Iris pigment epithelial cell (primary cell): ENCODE results near the gene ADGRL3.
"Not testable (repeated sequence)": the region's sequence is repeated elsewhere in the genome, so short reads cannot be mapped to it uniquely, and the experiment has no call there.

Experiments
- DNase-seq: peaks from one replicate; pipeline ENCODE4 v3.0.0-alpha.2; 2011; ENCODE audit warnings: low read depth

ADGRL3 gene

DNA sequence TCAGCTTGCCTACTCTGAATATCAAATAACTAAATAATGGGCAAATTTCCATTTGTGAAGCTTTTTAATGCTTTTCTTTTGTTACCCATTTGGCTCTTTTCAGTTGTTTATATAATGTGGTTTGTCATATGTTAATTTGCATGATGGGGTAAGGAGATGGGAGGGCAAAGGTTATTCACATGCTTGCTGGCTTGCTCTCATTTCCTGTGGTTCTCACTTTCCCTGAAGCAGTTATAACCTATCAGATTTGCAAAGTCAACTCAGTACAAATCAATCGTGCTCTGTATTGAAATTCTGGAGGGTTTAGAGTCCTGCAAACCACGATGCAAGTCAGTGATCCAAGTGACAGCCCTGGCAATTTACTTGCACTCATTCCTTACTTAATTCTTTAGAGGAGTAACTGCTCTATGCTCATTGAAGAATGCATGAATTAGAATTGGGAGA, 711.2 kb downstream of the ADGRL3 start:
- no peak for DNase-seq

GRCh38 chr4:61913619-61914018, 713.5 kb downstream of the ADGRL3 start:
- no peak for DNase-seq

- no peak for DNase-seq
Measured at GRCh38 chr4:61915501-61915900, 715.4 kb downstream of the ADGRL3 start.

DNA sequence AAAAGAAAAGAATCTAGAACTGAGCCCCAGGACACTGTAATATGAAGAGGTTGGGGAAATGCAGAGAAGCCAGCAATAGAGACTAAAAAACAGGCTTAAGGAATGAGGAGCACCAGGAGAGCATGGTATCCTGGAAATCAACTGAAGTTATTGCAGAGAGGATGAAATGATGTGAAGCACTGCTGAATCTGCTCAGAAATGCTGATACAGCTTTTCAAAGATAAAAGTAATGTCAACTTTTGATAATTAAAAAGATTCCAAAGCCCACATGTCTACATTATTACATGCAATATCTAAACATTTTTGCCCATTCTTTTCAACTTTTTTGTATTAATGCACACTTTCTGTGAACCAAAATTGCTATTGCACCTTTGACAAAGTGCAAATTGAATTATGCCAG, 718.4 kb downstream of the ADGRL3 start:
- DNase-seq = no peak

GRCh38 chr4:61918987-61919386, 718.9 kb downstream of the ADGRL3 start:
- no peak for DNase-seq

GRCh38 chr4:61919561-61919960, 719.4 kb downstream of the ADGRL3 start:
- DNase-seq = no peak

- no peak for DNase-seq
Measured at GRCh38 chr4:61921920-61922319, 721.8 kb downstream of the ADGRL3 start.

DNA sequence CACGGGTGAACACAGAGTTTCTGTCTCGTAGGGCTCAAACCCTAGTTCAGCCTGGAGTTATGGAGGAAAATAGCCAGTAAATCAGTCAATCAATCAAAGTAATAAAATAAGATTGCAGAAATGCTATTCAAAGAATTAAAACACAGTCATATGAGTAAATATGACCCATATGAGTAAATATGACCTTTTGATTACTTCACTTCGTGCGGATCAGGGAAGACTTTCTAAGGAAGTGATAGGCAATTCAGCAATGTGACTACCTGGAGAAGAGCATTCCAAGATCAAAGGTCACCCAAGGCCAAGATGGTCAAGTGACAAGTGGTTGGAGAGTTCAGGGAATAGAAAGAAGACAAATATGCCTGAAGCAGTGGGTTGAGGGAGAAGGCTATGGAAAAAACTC, 722.6 kb downstream of the ADGRL3 start:
- DNase-seq = no peak

GRCh38 chr4:61923179-61923578, 723.1 kb downstream of the ADGRL3 start:
- no peak for DNase-seq

- DNase-seq = no peak
Measured at GRCh38 chr4:61924131-61924530, 724.0 kb downstream of the ADGRL3 start.

DNA sequence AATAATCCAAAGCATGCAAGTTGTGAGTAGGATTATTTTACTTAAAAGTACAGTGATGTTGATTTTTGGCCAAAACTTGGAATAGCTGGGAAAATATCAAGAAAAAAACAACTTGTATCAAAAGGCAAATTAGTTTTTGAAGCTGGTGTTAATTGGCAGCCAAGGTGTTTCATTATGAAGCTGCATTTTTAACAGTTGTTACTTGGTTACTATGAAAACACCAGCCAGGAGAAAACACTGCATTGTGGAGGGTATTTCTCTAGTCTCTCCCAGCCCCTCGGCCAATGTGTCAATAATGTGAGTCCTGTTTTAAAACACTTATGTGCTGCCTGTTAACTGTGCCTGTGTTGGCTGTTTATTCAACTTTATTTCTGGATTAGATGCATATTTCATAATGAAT, 733.4 kb downstream of the ADGRL3 start:
- DNase-seq = no peak

- no peak for DNase-seq
Measured at GRCh38 chr4:61934198-61934597, 734.1 kb downstream of the ADGRL3 start.

DNA sequence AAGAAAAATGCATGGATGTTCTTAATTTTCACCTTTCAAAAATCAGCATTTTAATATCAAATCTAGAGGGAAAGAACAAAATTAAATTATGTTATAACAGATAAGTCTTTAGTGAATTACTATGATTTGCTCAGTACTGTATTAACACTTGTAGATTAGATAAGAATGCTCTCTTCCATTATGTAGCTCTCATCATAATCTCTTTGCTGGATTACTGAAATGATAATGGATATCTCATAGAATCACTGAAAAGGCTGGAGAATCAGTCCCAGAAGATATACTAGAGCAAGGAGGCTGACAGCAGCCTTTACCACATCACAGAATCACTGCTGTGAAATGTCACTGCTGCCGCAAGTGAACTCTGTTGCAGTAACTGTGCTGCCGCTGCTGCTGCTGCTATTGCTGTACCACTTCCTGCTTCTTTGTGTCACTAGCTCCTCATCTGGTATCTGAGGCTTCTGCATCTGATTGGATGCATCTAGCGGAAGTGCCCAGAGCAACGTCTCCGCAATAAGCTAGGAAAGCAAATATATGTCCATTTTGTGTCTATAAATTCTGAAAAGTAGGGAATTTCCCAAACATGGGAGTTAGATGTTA, 738.2 kb downstream of the ADGRL3 start:
- DNase-seq = no peak

DNA sequence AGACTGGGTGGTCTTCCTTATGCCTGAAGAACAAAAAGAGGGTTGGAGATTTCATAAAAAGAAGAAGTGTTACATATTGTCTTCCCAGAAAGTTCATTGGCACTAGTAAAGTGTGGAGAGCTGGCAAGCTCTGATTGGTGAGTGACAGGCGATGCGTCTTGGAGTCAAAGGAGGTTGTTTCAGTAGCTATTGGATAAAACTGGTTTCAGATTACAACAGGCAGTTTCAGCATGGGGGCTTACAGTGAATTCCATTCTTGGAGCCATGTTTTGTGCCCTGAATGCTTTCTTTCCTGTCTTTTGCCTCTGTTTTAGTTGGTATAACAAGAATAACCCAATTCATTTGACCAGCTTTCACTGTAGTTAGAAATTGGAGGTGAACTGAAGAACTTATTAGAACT, 750.5 kb downstream of the ADGRL3 start:
- DNase-seq = no peak

DNA sequence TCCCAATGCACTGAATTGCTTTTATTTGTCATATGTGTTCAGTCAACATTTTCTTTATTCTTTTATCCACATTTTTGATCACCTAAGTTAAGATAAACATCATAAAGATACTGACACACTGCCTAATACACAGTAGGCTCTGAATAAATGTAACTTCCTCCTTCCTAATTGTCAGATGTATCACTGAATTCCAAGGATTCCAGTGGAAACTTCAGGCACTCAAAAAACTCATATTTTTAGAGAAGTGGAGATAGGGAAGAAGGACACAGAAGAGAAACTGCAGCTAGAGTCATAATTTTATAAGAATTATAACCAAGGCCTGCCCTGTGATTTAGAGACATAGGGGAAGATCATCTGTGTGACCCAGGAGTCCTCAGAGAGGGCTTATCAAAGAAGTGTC, 753.3 kb downstream of the ADGRL3 start:
- no peak for DNase-seq

DNA sequence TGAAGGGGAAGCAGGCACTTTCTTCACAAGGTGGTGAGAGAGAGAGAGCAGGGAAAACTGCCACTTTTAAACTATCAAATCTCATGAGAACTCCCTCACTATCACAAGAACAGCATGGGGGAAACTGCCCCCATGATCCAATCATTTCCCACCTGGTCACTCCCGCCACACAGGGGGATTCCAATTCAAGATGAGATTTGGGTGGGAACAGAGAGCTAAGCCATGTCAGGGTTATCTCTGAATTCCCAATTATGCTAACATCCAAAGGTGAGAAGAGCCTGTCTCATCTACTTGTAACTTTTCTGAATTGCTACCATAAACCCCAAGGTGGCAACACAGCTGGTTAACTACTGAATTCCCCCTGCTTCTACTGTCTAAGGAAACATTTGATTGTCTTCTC, 758.5 kb downstream of the ADGRL3 start:
- DNase-seq = no peak

DNA sequence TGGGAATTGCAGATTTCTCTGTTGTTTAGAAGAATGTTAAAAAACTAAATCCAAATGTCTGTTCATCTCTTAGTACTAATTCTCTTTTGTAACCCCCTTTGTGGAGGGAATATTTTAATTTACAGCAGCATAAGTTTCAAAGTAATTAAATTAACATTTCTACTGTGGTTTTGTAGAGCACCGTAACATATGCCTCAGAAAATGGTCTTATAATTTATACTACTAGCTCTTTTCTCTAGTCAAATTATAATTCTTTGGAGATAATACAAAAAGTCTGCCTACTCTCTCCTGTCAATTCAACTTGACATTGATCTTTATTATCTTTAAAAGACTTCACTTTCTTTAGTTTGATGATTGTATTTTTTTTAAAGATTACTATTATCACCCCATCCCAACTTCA, 759.0 kb downstream of the ADGRL3 start:
- DNase-seq = no peak

DNA sequence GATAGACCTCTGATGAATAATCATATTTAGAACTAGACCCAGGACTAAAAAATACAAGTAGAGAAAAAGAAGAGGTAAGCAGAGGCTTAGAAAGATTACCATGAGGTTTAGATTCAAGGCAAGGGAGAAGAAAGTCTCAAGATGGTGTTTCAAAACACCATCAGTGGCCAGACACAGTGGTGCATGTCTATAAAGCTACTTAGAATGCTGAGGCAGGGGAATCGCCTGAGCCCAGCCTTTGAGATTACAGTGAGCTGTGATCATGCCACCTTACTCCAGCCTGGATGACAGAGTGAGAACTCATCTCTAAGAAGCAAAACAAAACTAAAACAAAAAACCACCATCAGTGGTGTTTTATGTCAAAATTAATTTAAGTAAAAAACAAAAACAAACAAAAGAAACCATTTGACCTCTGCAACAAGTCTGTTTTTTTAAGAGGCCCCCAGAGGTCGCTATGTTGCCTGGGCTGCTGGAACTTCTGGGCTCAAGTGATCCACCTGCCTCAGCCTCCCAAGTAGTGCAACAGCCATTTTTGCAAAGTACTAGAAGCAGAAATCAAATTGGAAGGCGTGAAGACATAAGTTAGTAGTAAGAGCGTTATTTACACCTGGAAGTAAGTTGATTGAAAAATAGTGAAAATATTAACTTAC, 784.3 kb downstream of the ADGRL3 start:
- DNase-seq = no peak

DNA sequence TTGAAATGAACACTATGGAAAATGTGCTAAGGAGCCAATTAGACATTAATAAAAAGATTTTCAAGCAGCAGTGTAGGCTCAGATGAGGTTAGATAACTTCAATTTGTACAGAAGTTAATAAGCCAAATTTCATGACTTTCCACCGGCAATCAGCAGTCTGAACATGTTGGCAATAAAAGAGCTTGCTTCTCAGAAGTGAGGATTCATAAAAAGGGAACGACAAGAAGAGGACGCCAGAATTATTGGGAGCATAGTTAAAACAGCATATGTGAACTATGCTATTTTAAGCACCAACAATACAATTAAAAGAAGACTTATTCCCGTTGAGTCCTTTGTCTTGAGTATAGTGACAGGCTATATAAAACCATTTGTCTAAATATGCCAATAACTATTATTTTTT, 785.3 kb downstream of the ADGRL3 start:
- no peak for DNase-seq

GRCh38 chr4:61986929-61987328, 786.8 kb downstream of the ADGRL3 start:
- DNase-seq = not testable (repeated sequence)

GRCh38 chr4:61992351-61992750, 792.2 kb downstream of the ADGRL3 start:
- DNase-seq = no peak

GRCh38 chr4:61994036-61994435, 793.9 kb downstream of the ADGRL3 start:
- peak; percentile 4 for DNase-seq

DNA sequence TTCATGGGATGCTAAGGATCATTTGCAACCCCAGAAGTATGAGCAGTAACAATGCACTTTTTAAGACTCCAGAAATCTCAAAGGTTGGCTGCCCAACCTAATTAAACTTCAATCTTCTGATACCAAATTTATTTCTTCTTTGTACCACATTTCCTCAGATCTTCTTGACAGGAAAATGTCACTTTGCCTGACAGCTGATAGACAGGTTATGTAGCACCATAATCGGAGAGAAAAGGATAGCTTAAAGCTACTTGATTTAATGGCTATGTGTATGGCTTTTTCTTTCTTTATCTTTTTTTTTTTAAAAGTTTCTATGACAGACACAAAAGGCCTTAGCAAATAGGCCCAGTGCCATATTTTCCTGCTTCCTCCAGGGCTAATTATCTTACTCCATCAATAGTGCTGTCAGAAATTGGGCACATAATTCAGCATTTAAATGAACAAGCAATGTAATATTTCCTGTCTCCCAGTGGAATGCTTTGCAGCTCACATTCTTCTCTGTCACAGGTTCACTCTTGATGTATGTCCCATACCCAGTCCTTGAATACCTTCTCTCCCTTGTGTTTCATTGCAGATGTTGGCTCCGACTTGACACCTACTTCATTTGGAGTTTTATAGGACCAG, 795.7 kb downstream of the ADGRL3 start:
- DNase-seq = no peak

DNA sequence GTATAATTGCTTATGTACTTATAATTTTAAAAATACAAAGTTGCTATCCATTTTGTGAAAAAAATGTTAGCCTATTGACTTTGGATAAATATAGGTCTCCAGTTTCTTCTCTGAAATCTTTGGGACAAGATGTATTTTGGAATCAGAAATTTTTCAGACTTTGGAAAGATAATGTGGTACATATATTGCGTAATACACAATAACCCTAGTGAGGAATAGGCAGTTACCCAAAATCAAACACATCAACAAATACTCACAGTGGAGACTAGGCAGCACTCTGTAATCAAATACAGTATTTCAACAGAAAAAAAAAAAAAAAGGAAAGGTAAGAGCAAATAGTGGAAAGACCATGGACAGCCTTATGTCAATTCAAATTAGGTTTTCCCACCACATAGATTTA, 796.8 kb downstream of the ADGRL3 start:
- no peak for DNase-seq
